PC-9 (cell line): ENCODE results near the gene CDH24. TPM values are rescaled to one million over a fixed set of nuclear protein-coding genes. Genes with fewer than 3 reads are reported as not detected.
"Not testable (repeated sequence)": the region's sequence is repeated elsewhere in the genome, so short reads cannot be mapped to it uniquely, and the experiment has no call there.

ENCODE experiments used
- BruUV-seq: library from RNA; stranded (reverse); fragments of 400-500 nt; replicated peaks from 2 replicates; lab custom pipeline; 2021; lab: Mats Ljungman, UMichigan
- CTCF ChIA-PET: fragments of 300-600 bp; sonication (Branson Sonifier 250); formaldehyde crosslinking; loops from one replicate; lab custom pipeline; 2022; ENCODE audit warnings: antibody characterized with exemption; lab: Charles Lee
- POLR2A ChIA-PET: fragments of 300-600 bp; sonication (Branson Sonifier 250); formaldehyde crosslinking; loops from one replicate; lab custom pipeline; 2022; ENCODE audit warnings: antibody characterized with exemption; ENCODE audit not compliant: unreplicated experiment; lab: Charles Lee
- DNase-seq, 2 experiments: peaks; one replicate each; pipeline versions ENCODE4 v3.0.0 to v3.0.0-alpha.2; 2015 to 2022; ENCODE audit warnings: mixed read lengths in 1 of 2
- H2AFZ ChIP-seq: fragments of 200-600 bp; sonication (generic); 2 replicates; pipeline ENCODE4 v1.8.1; 2017; ENCODE audit warnings: antibody characterized with exemption
- H3F3A ChIP-seq: fragments of 200-600 bp; sonication (generic); 2 replicates; pipeline ENCODE4 v1.8.1; 2017; ENCODE audit warnings: antibody characterized with exemption, mild to moderate bottlenecking, low read depth; ENCODE audit not compliant: insufficient read depth
- H3K27ac ChIP-seq: fragments of 200-600 bp; sonication (generic); 2 replicates; pipeline ENCODE4 v1.6.1; 2016; ENCODE audit warnings: mixed run types
- H3K27me3 ChIP-seq: fragments of 200-600 bp; sonication (generic); 2 replicates; pipeline ENCODE4 v1.6.1; 2016; ENCODE audit warnings: low read depth, mixed run types; ENCODE audit not compliant: insufficient read depth
- H3K36me3 ChIP-seq: fragments of 200-600 bp; sonication (generic); 2 replicates; pipeline ENCODE4 v1.6.1; 2016; ENCODE audit warnings: low read depth, mixed run types
- H3K4me1 ChIP-seq: fragments of 200-600 bp; sonication (generic); replicated peaks from 2 replicates; pipeline ENCODE4 v1.6.1; 2016; ENCODE audit warnings: mixed run types; ENCODE audit not compliant: insufficient read depth
- H3K4me2 ChIP-seq: fragments of 200-600 bp; sonication (generic); 2 replicates; pipeline ENCODE4 v1.6.1; 2017; ENCODE audit warnings: mixed run types
- H3K4me3 ChIP-seq: fragments of 200-600 bp; sonication (generic); 2 replicates; pipeline ENCODE4 v1.6.1; 2016; ENCODE audit warnings: mixed run types
- H3K79me2 ChIP-seq: fragments of 200-600 bp; sonication (generic); 2 replicates; pipeline ENCODE4 v1.6.1; 2017; ENCODE audit warnings: low read depth, mixed run types
- H3K9me2 ChIP-seq: fragments of 200-600 bp; sonication (generic); 2 replicates; pipeline ENCODE4 v1.8.1; 2017; ENCODE audit warnings: mild to moderate bottlenecking; ENCODE audit not compliant: insufficient read depth
- H3K9me3 ChIP-seq: fragments of 200-600 bp; sonication (generic); 2 replicates; pipeline ENCODE4 v1.8.1; 2016; ENCODE audit warnings: low read depth; ENCODE audit not compliant: insufficient read depth
- H4K20me1 ChIP-seq: fragments of 200-600 bp; sonication (generic); 2 replicates; pipeline ENCODE4 v1.8.1; 2017; ENCODE audit not compliant: insufficient read depth
- CTCF ChIP-seq: fragments of 200-600 bp; sonication (generic); conservative IDR thresholded peaks from 2 replicates; pipeline ENCODE4 v1.6.1; 2017; ENCODE audit warnings: mixed run types, antibody characterized with exemption, mild to moderate bottlenecking, moderate library complexity
- EZH2 ChIP-seq: fragments of 200-600 bp; sonication (generic); IDR thresholded peaks from 2 replicates; pipeline ENCODE4 v1.8.0; 2017; ENCODE audit warnings: antibody characterized with exemption, low read depth
- intact Hi-C: fragments of 100-400 bp; cut with micrococcal nuclease; formaldehyde crosslinking; loops from one replicate; pipeline ENCODE4 v1.10.0; 2022; ENCODE audit not compliant: unreplicated experiment
- total RNA-seq: library from RNA; stranded (reverse); gene quantifications from 2 replicates; pipeline ENCODE4 v1.2.3, GENCODE V29; 2021

CDH24 gene
- total RNA-seq, 1 experiment from 2014 or later, result 16.4 TPM

- intact Hi-C loops, result no loop called here
- no peak overlapping the region for H3K27ac ChIP-seq
- H3K27me3 ChIP-seq, result no peaks in the 10 kb centered on the region
- no TSS peak for BruUV-seq
- no peaks in the 10 kb centered on the region for H4K20me1 ChIP-seq
- no peaks in the 10 kb centered on the region for H3F3A ChIP-seq
- no peaks in the 10 kb centered on the region for H3K79me2 ChIP-seq
- no peaks in the 10 kb centered on the region for H3K36me3 ChIP-seq
- no peaks in the 10 kb centered on the region for H3K4me1 ChIP-seq
- H3K4me2 ChIP-seq, result no peak overlapping the region
- no peak overlapping the region for H3K4me3 ChIP-seq
- H3K9me3 ChIP-seq, result no peaks in the 10 kb centered on the region
- TF ChIP-seq CTCF (no peak), EZH2 (no peak)
- POLR2A ChIA-PET, result no interaction called here
- no peak for DNase-seq
- CTCF ChIA-PET, result interaction anchor here (0.7 kb wide), 2 partner anchors 51 to 823 kb away, joined by 3 to 4 read pairs; no protein-coding TSS in a partner anchor
- no peaks in the 10 kb centered on the region for H3K9me2 ChIP-seq
- H2AFZ ChIP-seq, result no peak overlapping the region
Observed at GRCh38 chr14:23017091-23017490, 40.2 kb downstream of the CDH24 start.

GRCh38 chr14:23015618-23016017, 41.7 kb downstream of the CDH24 start:
- no peaks in the 10 kb centered on the region for H3K9me3 ChIP-seq
- no peak overlapping the region for H2AFZ ChIP-seq
- H3K4me1 ChIP-seq, result no peaks in the 10 kb centered on the region
- POLR2A ChIA-PET, result no interaction called here
- no peak overlapping the region for H3K4me2 ChIP-seq
- no peaks in the 10 kb centered on the region for H3K36me3 ChIP-seq
- H4K20me1 ChIP-seq, result no peaks in the 10 kb centered on the region
- DNase-seq, result no peak
- no peak for TF ChIP-seq CTCF
- TF ChIP-seq EZH2, result no peak
- BruUV-seq, result no TSS peak
- no peaks in the 10 kb centered on the region for H3F3A ChIP-seq
- no peak overlapping the region for H3K27ac ChIP-seq
- no peak overlapping the region for H3K4me3 ChIP-seq
- CTCF ChIA-PET, result no interaction called here
- no peaks in the 10 kb centered on the region for H3K9me2 ChIP-seq
- H3K27me3 ChIP-seq, result no peaks in the 10 kb centered on the region
- H3K79me2 ChIP-seq, result no peaks in the 10 kb centered on the region
- intact Hi-C loops, result no loop called here

DNA sequence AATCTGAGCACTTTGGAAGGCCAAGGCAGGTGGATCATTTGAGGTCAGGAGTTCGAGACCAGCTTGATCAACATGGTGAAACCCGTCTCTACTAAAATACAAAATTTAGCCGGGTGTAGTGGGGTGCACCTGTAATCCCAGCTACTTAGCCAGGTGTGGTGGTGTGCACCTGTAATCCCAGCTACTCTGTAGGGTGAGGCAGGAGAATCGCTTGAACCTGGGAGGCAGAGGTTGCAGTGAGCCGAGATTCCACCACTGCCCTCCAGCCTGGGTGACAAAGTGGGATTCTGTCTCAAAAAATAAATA, 43.6 kb downstream of the CDH24 start:
- H2AFZ ChIP-seq, BruUV-seq, H3K9me2 ChIP-seq, intact Hi-C loops, DNase-seq, H3K4me2 ChIP-seq, H3K27me3 ChIP-seq, H4K20me1 ChIP-seq, H3K36me3 ChIP-seq, H3F3A ChIP-seq, H3K4me3 ChIP-seq, H3K79me2 ChIP-seq, H3K27ac ChIP-seq, POLR2A ChIA-PET, H3K9me3 ChIP-seq, CTCF ChIA-PET: not testable (repeated sequence)
- H3K4me1 ChIP-seq, result peaks cover 10% of the 10 kb centered on the region; the same call in 1 of the 2 replicates

DNA sequence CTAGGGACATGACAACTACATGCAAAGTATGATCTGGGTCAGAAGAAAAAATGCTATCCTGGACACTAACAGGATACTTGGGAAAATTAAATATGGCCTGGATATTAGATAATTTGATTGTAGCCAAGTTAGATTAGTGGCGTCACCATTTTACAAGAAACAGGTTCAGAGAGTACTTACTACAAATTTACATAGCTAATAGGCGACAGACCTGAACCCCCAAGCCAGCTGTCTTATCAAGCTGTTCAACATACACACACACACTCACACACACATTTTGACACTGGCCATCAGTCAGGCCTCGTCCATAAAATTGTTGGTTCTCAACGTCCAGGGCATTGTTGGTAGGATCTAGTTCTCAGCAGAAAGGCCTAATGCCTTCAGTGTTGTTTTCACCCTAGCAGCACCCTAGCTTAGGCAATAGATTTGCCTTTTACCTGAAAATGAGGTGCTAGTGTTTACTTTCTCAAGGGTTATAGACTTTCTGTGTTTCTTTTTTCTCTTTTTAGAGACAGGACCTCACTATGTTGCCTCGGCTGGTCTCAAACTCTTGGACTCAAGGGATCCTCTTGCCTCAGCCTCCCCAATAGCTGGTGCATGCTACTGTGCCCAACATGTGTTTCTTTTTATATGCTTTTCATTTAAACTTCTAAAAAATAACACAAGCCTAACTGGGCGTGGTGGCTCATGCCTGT, 44.1 kb downstream of the CDH24 start:
- H3K4me2 ChIP-seq, result no peak overlapping the region
- H3K27me3 ChIP-seq, result no peaks in the 10 kb centered on the region
- TF ChIP-seq EZH2, result no peak
- TF ChIP-seq CTCF, result no peak
- H2AFZ ChIP-seq, result no peak overlapping the region
- H3F3A ChIP-seq, result peaks cover 15% of the 10 kb centered on the region; the same call in 1 of the 2 replicates
- DNase-seq, result no peak
- no peaks in the 10 kb centered on the region for H3K9me2 ChIP-seq
- no peaks in the 10 kb centered on the region for H3K9me3 ChIP-seq
- H3K36me3 ChIP-seq, result no peaks in the 10 kb centered on the region
- POLR2A ChIA-PET, result no interaction called here
- intact Hi-C loops, result no loop called here
- H3K4me1 ChIP-seq, result peaks cover 15% of the 10 kb centered on the region; the same call in 1 of the 2 replicates
- H3K27ac ChIP-seq, result no peak overlapping the region
- CTCF ChIA-PET, result no interaction called here
- BruUV-seq, result no TSS peak
- no peaks in the 10 kb centered on the region for H4K20me1 ChIP-seq
- no peaks in the 10 kb centered on the region; the same call in 1 of the 2 replicates for H3K79me2 ChIP-seq
- H3K4me3 ChIP-seq, result no peak overlapping the region
